Pons (tissue), 1 donor: ENCODE data around the gene G0S2.

ENCODE experiments used
- DNase-seq: peaks from one replicate; pipeline ENCODE4 v3.0.0-alpha.2; 2016; ENCODE audit warnings: low spot score

G0S2 gene

GRCh38 chr1:209648931-209649776, 26.1 kb upstream of the G0S2 start:
- DNase-seq = peak; percentile 56

DNA sequence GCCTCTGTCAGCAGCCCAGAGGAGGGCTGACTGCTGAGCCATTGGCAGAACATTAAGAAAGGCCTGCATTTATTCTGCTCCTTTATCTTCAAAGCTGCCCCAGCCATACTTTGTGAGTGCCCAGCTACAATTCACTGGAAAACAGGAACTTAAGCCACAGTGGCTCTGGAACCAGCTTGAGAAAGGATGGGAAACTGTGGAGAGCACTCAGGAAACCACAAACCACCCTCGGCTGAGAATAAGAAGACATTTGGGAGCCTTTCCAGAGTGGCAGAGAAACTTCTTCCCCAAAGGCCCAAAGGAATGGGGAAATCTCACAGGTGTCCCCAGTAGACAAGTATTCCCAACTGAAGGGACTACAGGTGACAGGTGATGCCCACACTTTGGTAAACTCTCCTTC, 24.8 kb upstream of the G0S2 start:
- peak; percentile 37 for DNase-seq

DNA sequence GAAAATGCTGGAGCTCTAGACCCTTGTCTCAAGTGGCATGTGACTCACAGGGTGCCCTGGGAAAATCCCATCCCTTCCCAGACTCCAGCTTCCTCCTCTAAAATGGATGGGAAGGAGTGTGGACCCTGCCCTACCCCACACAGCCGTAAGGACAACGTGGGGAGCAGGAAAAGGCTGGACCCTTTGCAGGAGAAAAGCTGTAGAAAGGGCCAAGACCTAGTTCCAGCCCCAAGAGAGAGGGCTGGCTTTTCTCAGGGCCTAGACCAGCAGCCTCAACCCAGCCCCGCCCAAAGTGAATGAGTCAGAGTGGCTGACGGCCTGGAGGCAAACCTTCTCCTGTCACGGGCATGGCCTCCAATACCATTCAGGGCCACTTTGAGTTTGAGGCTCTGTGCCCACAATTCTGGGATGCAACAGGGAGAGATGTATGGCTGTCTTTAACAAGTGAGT, 24.0 kb upstream of the G0S2 start:
- no peak for DNase-seq

- no peak for DNase-seq
Measured at GRCh38 chr1:209652121-209652735, 23.0 kb upstream of the G0S2 start, which contains the start of gene LAMB3. Gene LAMB3, minus strand, starts transcription at chr1:209652425. Its CDS starts 1,481 bp downstream, at chr1:209650944.

DNA sequence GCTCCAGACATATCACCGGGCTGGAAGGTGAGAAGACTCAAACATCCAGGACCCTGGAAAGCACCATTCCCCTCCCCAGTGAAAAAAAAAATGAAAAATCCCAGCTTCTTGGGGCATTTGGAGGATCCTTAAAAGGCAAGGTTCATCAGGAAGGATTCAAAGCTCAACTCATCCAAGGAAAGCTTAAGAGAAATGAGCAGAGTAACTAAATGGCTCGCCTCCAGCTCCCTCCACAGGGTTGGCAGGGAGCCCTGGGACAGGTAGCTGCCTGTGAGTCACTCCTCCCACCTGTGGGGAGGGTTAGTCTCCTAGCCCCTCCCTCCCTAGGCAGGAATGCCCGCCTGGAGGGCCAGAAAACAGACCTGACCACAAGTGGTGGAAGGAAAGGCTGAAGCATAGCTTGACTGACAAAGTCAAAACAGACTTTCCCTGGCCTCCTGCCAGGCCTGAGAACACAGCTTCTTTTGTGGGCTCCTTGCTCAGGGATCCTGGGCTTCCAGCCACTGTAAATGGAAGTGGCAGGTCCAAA, 22.3 kb upstream of the G0S2 start:
- peak; percentile 99 for DNase-seq

DNA sequence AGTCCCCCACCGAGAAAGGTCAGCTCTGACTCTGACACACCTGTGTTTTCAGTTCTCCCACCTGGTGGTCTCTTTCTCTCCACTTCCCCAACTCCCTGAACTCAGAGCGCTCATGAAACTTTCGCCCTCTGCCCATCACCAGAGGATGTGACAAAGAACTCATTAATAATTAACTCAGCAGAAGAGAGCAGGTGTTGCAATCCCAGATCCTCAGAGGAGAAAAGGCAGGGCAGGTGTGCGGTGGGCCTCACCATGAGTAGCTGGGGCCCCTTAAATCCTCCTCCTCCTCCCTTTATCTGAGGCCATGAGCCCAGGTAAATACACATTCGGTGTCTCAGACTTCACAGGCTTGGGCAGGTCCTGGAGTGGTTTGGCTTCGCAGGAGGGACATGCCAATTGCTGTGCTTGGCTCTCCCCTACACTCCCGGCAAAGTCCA, 21.3 kb upstream of the G0S2 start:
- no peak for DNase-seq

DNA sequence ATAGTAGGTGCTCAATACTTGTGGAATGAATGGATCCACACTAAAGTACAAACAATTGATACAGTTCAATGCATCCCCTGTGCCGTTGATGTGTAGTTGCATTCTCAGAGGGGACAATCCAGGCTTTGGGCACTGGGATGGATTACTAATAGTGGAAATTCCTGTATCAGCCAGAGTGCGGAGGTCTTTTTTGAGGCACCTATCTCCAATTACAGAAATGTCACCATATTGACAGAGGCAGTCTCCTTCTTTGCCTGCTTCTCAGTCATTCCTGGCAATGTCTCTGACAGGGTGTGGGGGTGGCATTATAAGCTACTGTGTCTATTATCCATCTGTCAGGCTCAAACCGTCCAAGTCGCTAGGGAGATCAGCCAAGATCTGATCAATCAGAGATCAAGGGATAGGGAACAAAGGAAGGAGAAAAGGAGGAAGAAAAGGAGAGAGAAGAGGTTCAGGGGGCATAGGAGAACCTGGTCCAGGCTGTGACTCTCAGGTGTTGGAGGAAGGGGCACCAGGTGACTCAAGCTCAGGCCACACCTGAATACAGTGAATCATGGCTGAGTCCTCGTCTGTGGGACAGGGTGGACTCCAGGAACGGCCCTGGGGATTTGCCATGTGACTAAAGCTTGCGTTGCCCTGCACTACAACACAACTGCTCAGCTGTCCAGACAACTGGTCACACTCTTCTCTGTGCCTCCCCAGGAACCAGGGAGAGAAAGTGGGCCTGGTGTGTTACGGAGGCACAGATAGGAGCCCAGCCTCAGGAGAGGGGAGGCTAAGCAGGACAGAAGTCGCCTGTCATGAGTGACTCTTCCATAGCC, 19.6 kb upstream of the G0S2 start:
- no peak for DNase-seq

GRCh38 chr1:209657140-209657879, 17.9 kb upstream of the G0S2 start:
- no peak for DNase-seq

DNA sequence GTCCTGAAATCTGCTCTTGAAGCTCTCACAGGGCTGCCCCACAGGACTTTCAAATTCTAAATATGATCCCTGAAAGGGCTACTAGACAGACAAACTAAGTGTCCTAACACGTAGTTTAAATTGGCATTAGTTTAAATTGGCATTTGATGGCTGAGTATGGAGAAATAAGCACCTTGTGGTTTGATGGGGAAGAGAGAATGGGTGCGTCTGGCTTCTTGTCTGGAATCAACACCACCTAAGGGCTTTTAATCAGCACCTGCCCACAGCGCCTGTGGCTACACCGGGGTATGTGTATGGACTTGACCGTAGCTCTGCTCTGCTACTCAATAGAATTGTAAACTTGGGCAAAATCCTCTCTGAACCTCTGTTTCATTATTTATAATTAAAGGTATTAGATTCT, 17.3 kb upstream of the G0S2 start:
- no peak for DNase-seq

DNA sequence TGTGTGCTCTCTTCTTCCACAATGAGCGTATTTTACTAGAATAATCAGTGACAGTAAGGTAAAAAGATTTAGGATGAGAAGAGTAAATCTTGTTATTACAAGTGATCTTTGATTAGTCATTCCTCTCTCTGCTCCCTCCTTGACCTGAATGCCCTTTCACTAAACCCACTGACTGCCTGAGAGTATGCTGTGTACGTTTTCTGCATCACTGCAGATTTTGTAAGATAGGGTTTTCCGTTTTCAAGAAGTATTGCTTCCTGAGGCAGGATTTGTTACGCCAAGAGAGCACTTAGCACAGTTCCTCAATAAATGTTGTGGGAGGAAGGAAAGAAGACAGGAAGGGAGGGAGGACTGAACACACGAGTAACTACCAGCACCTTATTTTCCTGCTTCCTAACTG, 15.3 kb upstream of the G0S2 start:
- DNase-seq = peak; percentile 32

GRCh38 chr1:209661071-209661470, 14.1 kb upstream of the G0S2 start:
- DNase-seq = no peak

DNA sequence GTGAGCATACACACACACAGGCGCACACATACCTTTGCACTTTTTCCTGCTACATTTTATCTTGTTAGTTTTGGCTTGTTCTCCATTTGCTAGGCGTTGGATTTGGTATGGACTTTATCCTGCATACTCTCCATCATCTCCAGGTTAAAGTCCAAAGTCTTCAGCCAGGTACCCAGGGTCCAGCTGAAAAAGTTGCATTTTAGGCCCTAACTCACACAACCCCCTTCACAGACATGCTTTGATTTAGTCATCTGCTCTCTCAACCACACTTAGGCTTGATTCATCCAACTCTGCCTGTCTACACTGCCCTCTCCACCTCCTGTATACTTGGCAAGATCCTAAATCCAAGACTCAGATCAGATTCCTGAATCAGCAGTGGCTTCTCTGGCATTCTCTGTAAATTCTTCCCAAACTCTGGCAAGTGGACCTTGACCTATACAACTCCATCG, 12.3 kb upstream of the G0S2 start:
- DNase-seq = no peak

DNA sequence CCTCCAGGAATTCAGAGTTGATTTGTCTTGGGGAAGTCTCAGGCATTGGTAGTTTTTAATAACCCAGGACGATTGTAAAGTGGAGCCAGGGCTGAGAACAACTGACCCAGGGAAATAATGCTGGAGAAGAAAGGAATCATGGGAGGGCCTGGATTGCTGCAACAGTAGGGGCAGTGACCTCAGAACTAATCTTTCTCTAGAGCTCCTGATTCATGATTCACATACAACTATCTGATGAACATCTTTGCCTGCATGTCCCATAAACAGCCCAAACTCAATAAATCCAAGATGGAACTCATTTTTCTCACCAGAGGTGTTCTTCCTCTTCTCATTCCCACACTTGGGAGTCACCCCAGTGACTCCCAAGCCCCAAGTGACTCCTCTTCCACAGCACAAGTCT, 8.1 kb upstream of the G0S2 start:
- DNase-seq = no peak

GRCh38 chr1:209667708-209668107, 7.5 kb upstream of the G0S2 start:
- DNase-seq = no peak

- no peak for DNase-seq
Measured at GRCh38 chr1:209670441-209671082, 4.7 kb upstream of the G0S2 start.

DNA sequence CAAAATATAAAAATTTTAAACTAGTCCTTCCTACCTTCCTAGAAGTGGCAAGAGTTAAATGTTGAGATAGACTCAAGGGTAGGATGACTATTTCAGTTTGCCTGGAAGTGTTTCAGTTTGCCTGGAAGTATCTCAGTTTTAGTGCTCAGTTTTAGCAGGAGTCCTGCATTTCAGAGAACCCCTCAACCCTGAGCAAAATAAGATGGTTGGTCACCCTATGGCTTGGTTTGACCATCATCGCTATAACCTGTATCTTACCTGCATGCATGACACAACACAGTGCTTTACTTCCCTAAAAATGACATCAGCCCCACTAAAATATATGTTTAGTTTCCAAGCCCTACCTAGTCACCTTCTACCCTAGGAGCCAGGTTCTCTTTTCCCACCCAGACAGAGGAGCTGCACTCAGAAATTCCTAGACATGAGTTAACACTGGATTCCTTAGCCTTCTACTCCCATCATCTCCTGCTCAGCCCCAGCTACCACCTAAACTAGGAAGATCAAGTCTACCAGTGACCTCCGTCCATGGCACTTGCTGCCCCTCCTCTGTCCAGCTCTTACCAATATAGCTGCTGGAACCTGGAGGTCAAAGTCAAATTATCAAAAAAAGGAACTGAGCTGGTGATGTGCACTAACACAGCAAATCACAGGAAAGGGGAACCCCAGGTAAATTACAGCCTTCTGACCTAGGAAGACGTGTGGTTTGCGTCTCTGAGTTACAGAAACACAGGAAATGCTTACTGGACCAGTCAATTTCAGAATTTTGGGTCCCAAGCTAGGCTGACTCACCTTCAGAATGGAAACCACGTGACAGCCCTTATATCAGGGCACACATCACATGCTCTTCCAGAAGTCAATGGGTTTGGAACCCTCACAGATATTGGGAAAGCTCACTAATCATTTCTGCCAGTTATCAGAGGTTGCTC, 2.2 kb upstream of the G0S2 start:
- no peak for DNase-seq

DNA sequence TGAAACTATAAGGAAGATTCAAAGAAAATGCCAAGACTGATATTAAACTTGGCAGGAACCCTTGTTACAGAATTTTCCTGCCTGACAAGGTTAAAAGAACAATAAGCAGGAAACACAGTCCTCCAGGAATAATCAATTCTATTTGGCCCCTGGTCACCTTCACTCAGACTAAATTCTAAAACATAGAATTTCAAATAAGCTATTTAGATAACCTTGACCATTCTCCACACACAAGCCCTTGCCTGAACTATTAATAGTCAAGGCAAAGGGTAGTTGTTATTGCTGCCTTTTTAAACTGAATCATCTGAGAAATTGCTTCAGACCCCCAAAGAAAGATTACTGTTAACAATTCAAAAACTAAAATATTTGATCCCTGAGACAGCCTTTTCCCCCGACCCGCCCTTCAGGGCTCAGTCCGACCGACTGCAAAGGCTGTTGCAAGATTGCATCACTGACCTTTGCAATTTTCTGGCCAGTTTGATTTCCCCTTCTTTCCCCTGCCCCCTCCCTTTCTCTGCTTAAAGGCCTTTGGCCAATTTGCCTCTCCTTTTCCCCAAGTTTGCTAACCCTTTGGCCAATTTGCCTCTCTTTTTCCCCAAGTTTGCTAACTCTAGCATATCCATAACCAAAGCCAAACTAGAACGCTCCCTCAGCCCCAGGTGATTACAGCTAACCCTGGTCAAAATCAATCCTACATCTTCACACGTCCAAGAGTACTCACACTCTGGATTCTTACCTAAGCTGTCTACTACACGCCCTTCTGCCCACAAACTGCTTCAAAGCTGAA, 1.4 kb upstream of the G0S2 start:
- DNase-seq = no peak

DNA sequence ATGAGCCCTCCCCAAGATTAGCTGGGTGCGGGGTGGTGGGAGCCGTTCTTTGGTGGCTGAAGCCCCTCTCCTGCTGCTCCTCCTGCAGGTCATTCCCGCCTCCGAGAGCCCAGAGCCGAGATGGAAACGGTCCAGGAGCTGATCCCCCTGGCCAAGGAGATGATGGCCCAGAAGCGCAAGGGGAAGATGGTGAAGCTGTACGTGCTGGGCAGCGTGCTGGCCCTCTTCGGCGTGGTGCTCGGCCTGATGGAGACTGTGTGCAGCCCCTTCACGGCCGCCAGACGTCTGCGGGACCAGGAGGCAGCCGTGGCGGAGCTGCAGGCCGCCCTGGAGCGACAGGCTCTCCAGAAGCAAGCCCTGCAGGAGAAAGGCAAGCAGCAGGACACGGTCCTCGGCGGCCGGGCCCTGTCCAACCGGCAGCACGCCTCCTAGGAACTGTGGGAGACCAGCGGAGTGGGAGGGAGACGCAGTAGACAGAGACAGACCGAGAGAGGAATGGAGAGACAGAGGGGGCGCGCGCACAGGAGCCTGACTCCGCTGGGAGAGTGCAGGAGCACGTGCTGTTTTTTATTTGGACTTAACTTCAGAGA, 448 bp downstream of the G0S2 start:
- peak; percentile 22 for DNase-seq
